Thyroid gland (tissue), 4 donors: ENCODE data around the gene INAVA. TPM values are rescaled to one million over a fixed set of nuclear protein-coding genes. Genes with fewer than 3 reads are reported as not detected.

Source experiments
- DNase-seq, 2 donors: peaks; one replicate each; pipeline ENCODE4 v3.0.0-alpha.2; 2019
- H3K27ac ChIP-seq, 3 donors: fragments of 200-600 bp; sonication (generic); 1 replicate in 2 of 3; 2 replicates in 1 of 3; pipeline ENCODE4 v1.5.1; 2016 to 2019; ENCODE audit warnings: mild to moderate bottlenecking in 1 of 3, moderate library complexity in 1 of 3
- H3K27me3 ChIP-seq: fragments of 200-600 bp; sonication (generic); one replicate; pipeline ENCODE4 v1.5.1; 2019
- H3K36me3 ChIP-seq, 2 donors: fragments of 200-600 bp; sonication (generic); one replicate each; pipeline ENCODE4 v1.5.1; 2016 to 2019
- H3K4me1 ChIP-seq, 2 donors: fragments of 200-600 bp; sonication (generic); one replicate each; pipeline ENCODE4 v1.5.1; 2017 to 2019
- H3K4me3 ChIP-seq, 3 donors: fragments of 200-600 bp; sonication (generic); replicated peaks in 1 of 3; 1 replicate in 2 of 3; 2 replicates in 1 of 3; pipeline ENCODE4 v1.5.1; 2016; ENCODE audit warnings: mild to moderate bottlenecking in 1 of 3
- H3K9me3 ChIP-seq: fragments of 200-600 bp; sonication (generic); one replicate; pipeline ENCODE4 v1.5.1; 2017
- POLR2A ChIP-seq, 2 donors: fragments of 450-650 bp; IDR thresholded peaks; one replicate each; pipeline ENCODE4 v1.6.1; 2017; ENCODE audit warnings: antibody characterized with exemption in 2 of 2, mild to moderate bottlenecking in 2 of 2, moderate library complexity in 1 of 2
- WGBS, 2 donors: methylation state at CpG; one replicate each; pipeline ENCODE4 v1.1.5; 2017; 5-methylcytosine and 5-hydroxymethylcytosine counted together
- intact Hi-C: fragments of 100-400 bp; cut with DNase I; formaldehyde crosslinking; loops from one replicate; pipeline ENCODE4 v1.15.1; 2023
- total RNA-seq, 4 donors: library from RNA; depleted of rRNA; stranded (reverse); fragments of >200 nt; gene quantifications; one replicate each; pipeline ENCODE4 v1.2.3, GENCODE V29; 2016
- TF ChIP-seq, protein P1 (sequence below), 6 experiments: fragments of 200-600 bp in 3 of 6; fragments of 450-650 bp in 3 of 6; sonication (generic) in 3 of 6; IDR thresholded peaks; one replicate each; pipeline ENCODE4 v1.5.1; 2016 to 2019; ENCODE audit warnings: antibody characterized with exemption in 6 of 6, mild to moderate bottlenecking in 2 of 6, inconsistent platforms in 1 of 6, moderate library complexity in 1 of 6

INAVA gene
- total RNA-seq, 4 donors from 2014 or later: 0.27 TPM; not detected in 3

DNA sequence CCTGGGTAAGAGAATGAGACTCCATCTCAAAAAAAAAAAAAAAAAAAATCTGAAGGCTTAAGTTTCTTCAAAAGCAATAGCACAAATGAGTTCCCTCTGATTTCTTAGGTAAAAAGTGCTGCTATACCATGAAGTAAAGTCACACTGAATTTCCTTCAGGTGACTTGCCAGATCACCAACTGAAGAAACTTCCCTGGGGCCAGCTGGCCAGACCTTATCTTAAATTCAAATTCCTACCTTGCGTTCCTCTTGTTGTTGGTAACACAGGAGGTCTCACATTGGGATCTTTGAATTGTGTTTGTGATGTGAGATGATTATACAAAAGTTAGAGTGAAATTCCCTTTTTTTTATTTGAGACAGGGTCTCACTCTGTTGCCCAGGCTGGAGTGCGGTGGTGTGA, 11.8 kb downstream of the INAVA start:
- Histone ChIP-seq H3K4me1 (no peaks in the 10 kb centered on the region), H3K27me3 (no peaks in the 10 kb centered on the region), H3K27ac (no peak overlapping the region), H3K36me3 (no peaks in the 10 kb centered on the region), H3K4me3 (no peak overlapping the region), H3K9me3 (no peaks in the 10 kb centered on the region)
- no peak for DNase-seq
- WGBS, 2 donors: 95 to 96% methylated on average over 2 of the region's 2 CpGs
- TF ChIP-seq, protein P1, sequence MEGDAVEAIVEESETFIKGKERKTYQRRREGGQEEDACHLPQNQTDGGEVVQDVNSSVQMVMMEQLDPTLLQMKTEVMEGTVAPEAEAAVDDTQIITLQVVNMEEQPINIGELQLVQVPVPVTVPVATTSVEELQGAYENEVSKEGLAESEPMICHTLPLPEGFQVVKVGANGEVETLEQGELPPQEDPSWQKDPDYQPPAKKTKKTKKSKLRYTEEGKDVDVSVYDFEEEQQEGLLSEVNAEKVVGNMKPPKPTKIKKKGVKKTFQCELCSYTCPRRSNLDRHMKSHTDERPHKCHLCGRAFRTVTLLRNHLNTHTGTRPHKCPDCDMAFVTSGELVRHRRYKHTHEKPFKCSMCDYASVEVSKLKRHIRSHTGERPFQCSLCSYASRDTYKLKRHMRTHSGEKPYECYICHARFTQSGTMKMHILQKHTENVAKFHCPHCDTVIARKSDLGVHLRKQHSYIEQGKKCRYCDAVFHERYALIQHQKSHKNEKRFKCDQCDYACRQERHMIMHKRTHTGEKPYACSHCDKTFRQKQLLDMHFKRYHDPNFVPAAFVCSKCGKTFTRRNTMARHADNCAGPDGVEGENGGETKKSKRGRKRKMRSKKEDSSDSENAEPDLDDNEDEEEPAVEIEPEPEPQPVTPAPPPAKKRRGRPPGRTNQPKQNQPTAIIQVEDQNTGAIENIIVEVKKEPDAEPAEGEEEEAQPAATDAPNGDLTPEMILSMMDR (IDR thresholded peaks at IDR 0.05): no peak
- TF ChIP-seq POLR2A (IDR thresholded peaks at IDR 0.05): no peak
- intact Hi-C loops: no loop called here

DNA sequence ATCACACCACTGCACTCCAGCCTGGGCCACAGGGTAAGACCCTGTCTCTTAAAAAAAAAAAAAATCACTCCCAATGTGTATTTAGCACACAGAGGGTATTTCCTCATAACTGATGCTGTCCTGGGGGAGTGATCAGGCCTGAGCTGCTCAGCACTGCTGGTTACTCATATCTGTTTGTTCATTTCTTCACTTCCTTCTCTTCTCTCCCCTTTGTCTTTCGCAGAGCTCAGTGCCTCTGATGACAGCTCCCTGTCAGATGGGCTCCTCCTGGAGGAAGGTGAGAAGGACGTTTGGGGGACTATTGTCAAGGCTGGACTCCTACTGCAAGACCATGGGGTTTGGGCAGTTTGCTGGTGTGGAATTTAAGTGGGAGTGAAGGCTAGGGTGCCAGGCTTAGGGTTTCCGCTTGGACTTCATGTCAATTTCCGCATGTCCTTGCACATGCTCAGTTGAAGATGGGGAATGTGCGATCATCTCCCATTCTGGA, 13.0 kb downstream of the INAVA start:
- Histone ChIP-seq H3K4me1 (no peaks in the 10 kb centered on the region), H3K4me3 (no peak overlapping the region), H3K36me3 (no peaks in the 10 kb centered on the region), H3K27ac (no peak overlapping the region), H3K27me3 (no peaks in the 10 kb centered on the region), H3K9me3 (no peaks in the 10 kb centered on the region)
- intact Hi-C loops: no loop called here
- TF ChIP-seq POLR2A (IDR thresholded peaks at IDR 0.05): no peak
- TF ChIP-seq, protein P1 (IDR thresholded peaks at IDR 0.05): no peak
- 88 to 89% methylated on average over 5 of the region's 5 CpGs for WGBS, 2 donors
- no peak for DNase-seq

DNA sequence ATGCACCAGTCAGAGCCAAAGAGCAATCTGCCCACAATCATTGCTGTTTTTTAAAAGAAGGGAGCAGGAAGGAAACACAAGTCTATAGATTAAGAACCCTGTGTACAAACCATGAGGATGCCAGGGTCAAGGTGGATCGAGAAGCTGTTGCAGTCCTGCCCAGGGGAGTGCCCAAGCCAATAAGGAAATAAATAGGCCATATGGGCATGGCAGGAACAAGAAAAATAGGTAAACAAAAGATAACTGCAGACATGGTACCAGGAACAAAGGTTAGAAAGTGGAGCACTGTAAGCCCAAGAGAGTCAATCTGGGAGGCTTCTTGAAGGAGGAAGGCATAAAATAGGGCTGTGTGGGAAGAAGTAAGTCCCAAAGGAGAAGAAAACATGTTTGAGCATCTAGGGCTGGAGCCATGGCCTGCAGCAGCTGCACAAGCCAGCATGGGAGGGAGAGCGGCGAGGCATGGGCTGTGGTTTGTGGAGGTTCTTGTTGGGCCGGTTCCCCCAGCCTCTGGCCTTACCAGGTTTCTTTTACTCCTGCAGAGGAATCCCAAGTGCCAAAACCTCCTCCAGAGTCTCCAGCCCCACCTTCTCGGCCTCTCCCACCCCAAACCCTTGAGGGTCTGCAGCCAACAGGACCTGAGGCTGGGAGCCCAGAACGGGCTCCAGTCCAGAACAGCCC, 13.6 kb downstream of the INAVA start:
- Histone ChIP-seq H3K27me3 (no peaks in the 10 kb centered on the region), H3K4me1 (no peaks in the 10 kb centered on the region), H3K9me3 (no peaks in the 10 kb centered on the region), H3K27ac (no peak overlapping the region), H3K4me3 (no peak overlapping the region), H3K36me3 (no peaks in the 10 kb centered on the region)
- 75 to 80% methylated on average over 4 to 6 of the region's 6 CpGs for WGBS, 2 donors
- DNase-seq: no peak
- TF ChIP-seq, protein P1 (IDR thresholded peaks at IDR 0.05): no peak
- TF ChIP-seq POLR2A (IDR thresholded peaks at IDR 0.05): no peak
- intact Hi-C loops: no loop called here

DNA sequence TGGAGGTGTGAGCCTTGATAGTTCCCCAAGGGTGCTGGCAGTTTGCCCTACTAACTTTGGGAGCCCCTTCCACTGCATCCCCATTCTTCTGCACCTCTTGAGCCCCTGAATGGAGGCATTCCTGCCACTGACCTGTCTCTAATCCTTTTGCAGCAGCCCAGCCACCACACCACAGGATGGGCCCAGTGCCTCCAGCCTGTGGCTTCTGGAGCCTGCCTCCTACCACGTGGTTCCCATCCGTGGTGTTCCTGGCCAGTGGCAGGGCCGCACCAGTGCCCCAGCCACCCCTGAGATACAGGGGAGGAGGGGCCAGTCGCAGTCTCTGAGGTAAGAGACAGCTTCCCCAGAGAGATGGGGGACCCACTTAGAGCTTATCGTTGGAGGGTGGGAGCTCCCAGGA, 14.4 kb downstream of the INAVA start:
- H3K27ac ChIP-seq: no peak overlapping the region
- WGBS, 2 donors: 83 to 100% methylated on average over 3 to 5 of the region's 5 CpGs
- TF ChIP-seq POLR2A (IDR thresholded peaks at IDR 0.05): no peak
- TF ChIP-seq, protein P1 (IDR thresholded peaks at IDR 0.05): no peak
- no peaks in the 10 kb centered on the region for H3K4me1 ChIP-seq
- no peaks in the 10 kb centered on the region for H3K27me3 ChIP-seq
- no peaks in the 10 kb centered on the region for H3K36me3 ChIP-seq
- intact Hi-C loops: no loop called here
- H3K4me3 ChIP-seq: no peak overlapping the region
- DNase-seq: no peak
- H3K9me3 ChIP-seq: no peaks in the 10 kb centered on the region

DNA sequence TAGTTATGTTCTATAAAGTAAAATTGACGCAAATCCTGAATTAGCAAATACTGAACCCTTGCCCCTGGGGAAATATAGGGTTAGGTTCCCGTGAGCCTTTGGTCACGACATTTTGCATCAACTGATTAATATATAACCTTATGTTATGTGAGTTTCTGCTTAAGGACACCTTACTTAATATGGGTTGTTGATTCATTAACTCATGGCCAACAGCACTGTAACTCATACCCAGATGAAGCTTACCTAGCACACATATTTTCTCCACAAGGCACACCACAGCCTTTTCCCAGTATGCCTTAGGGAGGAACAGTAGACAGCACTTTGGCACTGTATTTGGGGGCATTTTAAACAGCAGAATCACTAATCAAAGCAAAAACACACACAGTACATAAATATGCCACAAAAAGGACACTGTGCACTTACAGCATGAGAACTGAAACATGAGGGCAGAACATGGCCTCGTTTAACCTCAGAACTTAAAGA, 15.1 kb downstream of the INAVA start:
- intact Hi-C loops: no loop called here
- H3K36me3 ChIP-seq: no peaks in the 10 kb centered on the region
- H3K27ac ChIP-seq: no peak overlapping the region
- no peak overlapping the region for H3K4me3 ChIP-seq
- no peaks in the 10 kb centered on the region for H3K4me1 ChIP-seq
- H3K27me3 ChIP-seq: no peaks in the 10 kb centered on the region
- TF ChIP-seq POLR2A (IDR thresholded peaks at IDR 0.05): no peak
- TF ChIP-seq, protein P1 (IDR thresholded peaks at IDR 0.05): no peak
- no peaks in the 10 kb centered on the region for H3K9me3 ChIP-seq
- WGBS, 2 donors: 93 to 95% methylated on average over 4 of the region's 4 CpGs
- DNase-seq: no peak
